CD4-positive, alpha-beta memory T cell (primary cell): Measurements from ENCODE around the gene TRAPPC2L. TPM values are rescaled to one million over a fixed set of nuclear protein-coding genes. Genes with fewer than 3 reads are reported as not detected.
A peak's percentile ranks its signal among the peaks of the same experiment; 100 is the strongest.
"Not testable (repeated sequence)": the region's sequence is repeated elsewhere in the genome, so short reads cannot be mapped to it uniquely, and the experiment has no call there.

Experiments
- CTCF ChIA-PET: fragments of 350-600 bp; sonication (Branson Sonifier 250); formaldehyde crosslinking; loops from one replicate; lab custom pipeline; 2021; ENCODE audit warnings: inconsistent platforms; ENCODE audit not compliant: partially characterized antibody; lab: Charles Lee
- POLR2A ChIA-PET: fragments of 350-600 bp; sonication (Branson Sonifier 250); formaldehyde crosslinking; loops from one replicate; lab custom pipeline; 2021; ENCODE audit not compliant: partially characterized antibody; lab: Charles Lee
- DNase-seq, 5 donors: peaks; one replicate each; pipeline versions ENCODE4 v3.0.0 to v3.0.0-alpha.2; 2020 to 2022; ENCODE audit warnings: mixed read lengths in 1 of 5
- H3K27ac ChIP-seq: one replicate; pipeline ENCODE4 v1.7.0; 2013; ENCODE audit warnings: low read depth, low read length
- H3K27me3 ChIP-seq: 2 replicates; pipeline ENCODE4 v1.7.0; 2013; ENCODE audit warnings: mild to moderate bottlenecking, low read length, moderate library complexity; ENCODE audit not compliant: insufficient read depth
- H3K36me3 ChIP-seq: 2 replicates; pipeline ENCODE4 v1.7.0; 2013; ENCODE audit warnings: mild to moderate bottlenecking, low read length, moderate library complexity; ENCODE audit not compliant: insufficient read depth
- H3K4me1 ChIP-seq: 2 replicates; pipeline ENCODE4 v1.7.0; 2013; ENCODE audit warnings: mild to moderate bottlenecking, low read length, moderate library complexity; ENCODE audit not compliant: insufficient read depth
- H3K4me3 ChIP-seq, 2 donors: one replicate each; pipeline ENCODE4 v1.7.0; 2013; ENCODE audit warnings: low read length in 2 of 2, mild to moderate bottlenecking in 1 of 2
- H3K9me3 ChIP-seq, 2 donors: one replicate each; pipeline ENCODE4 v1.7.0; 2013; ENCODE audit warnings: low read length in 2 of 2, control low read depth in 1 of 2; ENCODE audit not compliant: control insufficient read depth in 1 of 2
- H3K27ac Mint-ChIP-seq, 7 donors: one replicate each; pipeline ENCODE4 v1.8.0; 2020 to 2021; ENCODE audit warnings: mixed read lengths in 7 of 7, mild to moderate bottlenecking in 6 of 7, inconsistent platforms in 3 of 7, moderate library complexity in 3 of 7
- H3K27me3 Mint-ChIP-seq, 2 donors: one replicate each; pipeline ENCODE4 v1.8.0; 2020 to 2021; ENCODE audit warnings: mixed read lengths in 2 of 2
- H3K36me3 Mint-ChIP-seq, 2 donors: one replicate each; pipeline ENCODE4 v1.8.0; 2020 to 2021; ENCODE audit warnings: mixed read lengths in 2 of 2, inconsistent platforms in 1 of 2, mild to moderate bottlenecking in 1 of 2
- H3K4me1 Mint-ChIP-seq, 4 donors: one replicate each; pipeline ENCODE4 v1.8.0; 2020 to 2021; ENCODE audit warnings: mixed read lengths in 4 of 4, mild to moderate bottlenecking in 1 of 4
- H3K4me3 Mint-ChIP-seq, 8 donors: one replicate each; pipeline ENCODE4 v1.8.0; 2020 to 2021; ENCODE audit warnings: mixed read lengths in 8 of 8, mild to moderate bottlenecking in 7 of 8, moderate library complexity in 6 of 8, inconsistent platforms in 3 of 8
- H3K9me3 Mint-ChIP-seq, 8 donors: one replicate each; pipeline ENCODE4 v1.8.0; 2020 to 2021; ENCODE audit warnings: mixed read lengths in 8 of 8, mild to moderate bottlenecking in 5 of 8, inconsistent platforms in 3 of 8, moderate library complexity in 1 of 8
- intact Hi-C: fragments of 100-400 bp; cut with micrococcal nuclease; formaldehyde crosslinking; loops from one replicate; pipeline ENCODE4 v1.15.1; 2023
- polyA plus RNA-seq, 2 donors: library from polyadenylated mRNA; unstranded; fragments of 300-500 nt; fragmentation: Illumina TruSeq; gene quantifications; one replicate each; pipeline ENCODE4 v1.2.3, GENCODE V29; 2021
- total RNA-seq, 2 experiments: library from RNA; stranded (reverse); gene quantifications; one replicate each; pipeline ENCODE4 v1.2.3, GENCODE V29; 2021

TRAPPC2L gene
- total and polyA plus RNA-seq, 4 experiments from 2014 or later, result 66.6 to 105 (median 85.7) TPM

DNA sequence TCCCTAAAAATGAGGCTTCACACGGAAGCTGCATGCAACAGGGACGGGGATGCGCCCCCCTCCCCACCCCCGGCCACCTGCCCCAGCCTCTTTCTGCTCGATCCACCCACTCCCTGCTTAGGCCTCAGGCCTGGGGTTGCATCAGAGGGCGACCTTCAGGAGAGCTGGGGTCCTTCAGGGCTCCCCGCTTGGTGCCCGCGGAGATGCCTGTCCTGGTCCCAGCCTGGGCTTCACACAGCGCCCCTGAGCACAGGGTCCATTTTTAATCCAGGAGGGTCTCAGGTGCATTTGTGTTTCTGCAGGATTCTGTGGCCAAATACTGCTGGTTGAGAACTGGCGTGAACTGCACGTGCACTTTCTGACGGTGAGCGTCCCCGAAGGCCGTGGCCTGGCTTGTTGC lies 37.8 kb upstream of the TRAPPC2L start:
- Mint-ChIP-seq H3K27ac (no peak overlapping the region), H3K4me3 (no peak overlapping the region), H3K27me3 (no peaks in the 10 kb centered on the region), H3K9me3 (no peaks in the 10 kb centered on the region), H3K36me3 (peaks cover 0 to 4% of the 10 kb centered on the region in 2 donors), H3K4me1 (no peaks in the 10 kb centered on the region)
- no peaks in the 10 kb centered on the region for H3K4me1 ChIP-seq
- CTCF ChIA-PET, result interaction anchor here (3.0 kb wide), 1 partner anchor 39 kb away, joined by 11 read pairs; the partner anchor contains the start of gene TRAPPC2L
- POLR2A ChIA-PET, result no interaction called here
- no peaks in the 10 kb centered on the region for H3K9me3 ChIP-seq
- no peak overlapping the region for H3K4me3 ChIP-seq
- H3K36me3 ChIP-seq, result no peaks in the 10 kb centered on the region
- H3K27ac ChIP-seq, result no peak overlapping the region
- DNase-seq, result no peak
- intact Hi-C loops, result no loop called here
- no peaks in the 10 kb centered on the region for H3K27me3 ChIP-seq

DNA sequence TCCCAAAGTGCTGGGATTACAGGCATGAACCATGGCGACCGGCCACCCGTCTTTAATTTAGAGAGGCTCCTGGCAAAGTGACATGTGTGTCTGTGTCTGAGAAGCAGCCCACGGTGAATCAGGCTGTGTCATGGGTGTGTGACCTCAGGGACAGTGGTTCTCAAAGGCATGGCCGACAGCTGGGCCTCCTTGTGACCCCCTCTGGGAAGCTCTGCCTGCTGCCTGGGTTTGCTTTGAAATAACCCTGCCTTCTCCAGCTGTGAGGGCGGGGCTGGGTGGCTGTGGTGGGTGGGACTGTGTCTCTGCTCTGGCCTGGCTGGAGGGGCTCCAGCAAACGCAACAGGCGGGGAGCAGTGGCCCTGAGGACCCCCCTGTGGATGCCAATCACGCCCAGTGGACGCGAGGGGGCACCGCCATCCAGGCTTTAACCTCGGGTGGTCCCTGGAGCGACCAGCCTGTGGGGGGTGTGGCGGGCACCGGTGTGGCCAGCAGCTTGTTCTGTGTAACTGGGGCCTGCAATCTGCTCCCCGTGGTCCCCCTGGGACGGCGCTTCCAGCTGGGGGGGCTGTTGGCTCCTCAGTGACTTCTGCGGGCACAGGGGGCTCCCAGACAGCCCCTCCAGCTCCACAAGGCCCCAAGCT lies 36.4 kb upstream of the TRAPPC2L start:
- H3K27me3 Mint-ChIP-seq, result no peaks in the 10 kb centered on the region
- intact Hi-C loops, result no loop called here
- H3K4me1 Mint-ChIP-seq, result no peaks in the 10 kb centered on the region
- no peaks in the 10 kb centered on the region for H3K36me3 ChIP-seq
- H3K9me3 Mint-ChIP-seq, result no peaks in the 10 kb centered on the region
- H3K9me3 ChIP-seq, result no peaks in the 10 kb centered on the region
- H3K4me3 Mint-ChIP-seq, result no peak overlapping the region
- H3K36me3 Mint-ChIP-seq, result peaks cover 0 to 4% of the 10 kb centered on the region in 2 donors
- H3K4me1 ChIP-seq, result no peaks in the 10 kb centered on the region
- H3K4me3 ChIP-seq, result no peak overlapping the region
- POLR2A ChIA-PET, result interaction anchor here (1.2 kb wide), 1 partner anchor 9 kb away, joined by 4 read pairs; the partner anchor contains the start of gene APRT
- H3K27me3 ChIP-seq, result no peaks in the 10 kb centered on the region
- CTCF ChIA-PET, result no interaction called here
- H3K27ac ChIP-seq, result no peak overlapping the region
- H3K27ac Mint-ChIP-seq, result no peak overlapping the region
- DNase-seq, result no peak

GRCh38 chr16:88821168-88821850 lies 35.6 kb upstream of the TRAPPC2L start:
- DNase-seq, result no peak
- no peak overlapping the region for H3K27ac Mint-ChIP-seq
- Histone ChIP-seq H3K4me1 (no peaks in the 10 kb centered on the region), H3K27me3 (no peaks in the 10 kb centered on the region), H3K36me3 (no peaks in the 10 kb centered on the region), H3K27ac (no peak overlapping the region), H3K4me3 (no peak overlapping the region), H3K9me3 (no peaks in the 10 kb centered on the region)
- POLR2A ChIA-PET, result interaction anchor here (1.2 kb wide), 1 partner anchor 9 kb away, joined by 4 read pairs; the partner anchor contains the start of gene APRT
- no peak overlapping the region for H3K4me3 Mint-ChIP-seq
- no peaks in the 10 kb centered on the region for H3K27me3 Mint-ChIP-seq
- intact Hi-C loops, result no loop called here
- H3K4me1 Mint-ChIP-seq, result no peaks in the 10 kb centered on the region
- CTCF ChIA-PET, result no interaction called here
- no peaks in the 10 kb centered on the region for H3K9me3 Mint-ChIP-seq
- peaks cover 0 to 6% of the 10 kb centered on the region in 2 donors for H3K36me3 Mint-ChIP-seq

GRCh38 chr16:88822281-88823040 lies 34.5 kb upstream of the TRAPPC2L start:
- ChIA-PET POLR2A (no interaction called here), CTCF (no interaction called here)
- DNase-seq, result no peak
- H3K4me3 Mint-ChIP-seq, result no peak overlapping the region
- Histone ChIP-seq H3K27me3 (no peaks in the 10 kb centered on the region), H3K9me3 (no peaks in the 10 kb centered on the region), H3K27ac (no peak overlapping the region), H3K36me3 (no peaks in the 10 kb centered on the region), H3K4me1 (no peaks in the 10 kb centered on the region), H3K4me3 (no peak overlapping the region)
- H3K36me3 Mint-ChIP-seq, result peaks cover 0 to 6% of the 10 kb centered on the region in 2 donors
- intact Hi-C loops, result no loop called here
- H3K27me3 Mint-ChIP-seq, result no peaks in the 10 kb centered on the region
- no peaks in the 10 kb centered on the region for H3K9me3 Mint-ChIP-seq
- H3K27ac Mint-ChIP-seq, result no peak overlapping the region
- H3K4me1 Mint-ChIP-seq, result no peaks in the 10 kb centered on the region

- POLR2A ChIA-PET, H3K36me3 Mint-ChIP-seq: not testable (repeated sequence)
Measured at GRCh38 chr16:88823646-88824045, 33.3 kb upstream of the TRAPPC2L start.

DNA sequence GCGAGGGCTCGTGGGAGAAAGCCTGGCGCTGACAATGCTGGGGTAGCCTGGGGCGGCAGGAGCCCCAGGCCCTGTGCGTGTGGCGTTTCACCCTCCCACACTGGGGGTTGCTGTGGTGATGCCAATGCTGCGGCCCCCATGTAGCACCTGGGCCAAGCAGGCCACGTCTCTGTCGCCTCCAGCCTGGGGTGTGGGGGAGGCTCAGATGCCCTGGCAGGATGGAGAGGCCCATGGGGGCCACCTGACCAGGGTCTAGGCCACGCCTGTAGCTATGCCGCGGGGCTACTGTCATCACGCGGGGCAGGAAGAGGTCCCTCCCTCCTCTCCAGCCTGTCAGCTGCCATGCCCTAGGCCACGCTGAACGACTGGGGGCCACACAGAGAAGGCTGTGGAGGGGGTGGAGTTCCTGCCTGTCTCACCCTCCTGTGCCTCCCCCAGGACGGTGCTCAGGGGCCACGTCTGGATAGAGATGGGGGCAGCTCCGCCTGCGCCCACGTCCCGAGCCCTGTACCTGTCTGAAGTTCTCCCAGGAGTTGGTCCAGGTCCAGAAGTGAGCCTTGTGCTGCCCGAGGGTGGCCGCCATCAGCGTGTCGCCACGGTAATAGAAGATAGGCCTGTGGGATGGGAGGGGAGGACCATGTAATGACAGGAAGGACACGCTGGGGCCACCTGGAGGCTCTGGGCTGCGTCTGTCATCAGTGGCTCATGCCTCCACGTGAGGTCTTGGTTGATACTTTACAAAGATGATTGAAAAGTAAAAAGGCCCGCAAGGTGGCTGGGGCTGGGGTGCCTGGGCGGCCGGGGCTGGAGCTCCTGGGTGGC lies 32.5 kb upstream of the TRAPPC2L start:
- peaks cover 0 to 8% of the 10 kb centered on the region in 2 donors for H3K36me3 Mint-ChIP-seq
- intact Hi-C loops, result no loop called here

More at GRCh38 chr16:88823646-88824045, 33.3 kb upstream of the TRAPPC2L start:
- intact Hi-C loops, H3K36me3 ChIP-seq, H3K9me3 ChIP-seq, H3K4me3 Mint-ChIP-seq, H3K9me3 Mint-ChIP-seq, H3K27me3 Mint-ChIP-seq, H3K27ac ChIP-seq, H3K27me3 ChIP-seq, H3K4me1 ChIP-seq, DNase-seq, H3K4me1 Mint-ChIP-seq, CTCF ChIA-PET, H3K4me3 ChIP-seq: not testable (repeated sequence)
- peak overlapping the region in 1 of 7 donors; percentile 57 for H3K27ac Mint-ChIP-seq

More for the DNA sequence above, 32.5 kb upstream of the TRAPPC2L start:
- ChIA-PET CTCF (no interaction called here), POLR2A (no interaction called here)
- Histone ChIP-seq H3K36me3 (no peaks in the 10 kb centered on the region), H3K4me3 (no peak overlapping the region), H3K9me3 (no peaks in the 10 kb centered on the region), H3K4me1 (no peaks in the 10 kb centered on the region), H3K27me3 (no peaks in the 10 kb centered on the region), H3K27ac (no peak overlapping the region)
- H3K27ac Mint-ChIP-seq, result no peak overlapping the region
- H3K27me3 Mint-ChIP-seq, result no peaks in the 10 kb centered on the region
- no peak for DNase-seq
- H3K4me3 Mint-ChIP-seq, result no peak overlapping the region
- H3K9me3 Mint-ChIP-seq, result no peaks in the 10 kb centered on the region
- H3K4me1 Mint-ChIP-seq, result no peaks in the 10 kb centered on the region
